Mucosa of gallbladder (tissue), 1 donor: Measurements from ENCODE around the gene NLGN1. TPM values are rescaled to one million over a fixed set of nuclear protein-coding genes. Genes with fewer than 3 reads are reported as not detected.

ENCODE experiments used
- DNase-seq: peaks from one replicate; pipeline ENCODE4 v3.0.0-alpha.2; 2020; ENCODE audit warnings: low spot score
- total RNA-seq: library from RNA; stranded (reverse); gene quantifications from one replicate; pipeline ENCODE4 v1.2.1, GENCODE V29; 2021
- donor health status: DM: no; HTN: no; CAD: no.

The NLGN1 gene
- total RNA-seq, 1 donor from 2014 or later: 8.8 TPM

DNA sequence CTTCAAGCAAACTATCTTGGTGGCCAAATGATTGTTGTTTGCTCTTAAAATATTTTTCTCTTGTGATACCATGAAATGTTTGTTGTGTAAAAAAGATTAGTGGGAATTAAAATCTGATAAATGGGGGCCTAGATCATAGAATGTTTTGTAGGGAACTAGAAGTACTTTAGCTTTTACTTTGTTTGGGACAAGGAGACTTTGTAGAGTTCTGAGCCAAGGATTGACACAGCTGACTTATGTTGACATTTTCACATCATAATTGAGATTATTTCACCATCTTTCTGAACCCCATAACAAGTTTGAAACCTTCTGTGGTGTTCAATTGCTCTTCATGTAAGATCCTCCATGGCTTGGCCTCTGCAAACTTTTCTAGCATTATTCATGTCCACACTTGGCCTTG lies 235.4 kb downstream of the NLGN1 start:
- no peak for DNase-seq

GRCh38 chr3:173635826-173636225 lies 238.3 kb downstream of the NLGN1 start:
- no peak for DNase-seq

DNA sequence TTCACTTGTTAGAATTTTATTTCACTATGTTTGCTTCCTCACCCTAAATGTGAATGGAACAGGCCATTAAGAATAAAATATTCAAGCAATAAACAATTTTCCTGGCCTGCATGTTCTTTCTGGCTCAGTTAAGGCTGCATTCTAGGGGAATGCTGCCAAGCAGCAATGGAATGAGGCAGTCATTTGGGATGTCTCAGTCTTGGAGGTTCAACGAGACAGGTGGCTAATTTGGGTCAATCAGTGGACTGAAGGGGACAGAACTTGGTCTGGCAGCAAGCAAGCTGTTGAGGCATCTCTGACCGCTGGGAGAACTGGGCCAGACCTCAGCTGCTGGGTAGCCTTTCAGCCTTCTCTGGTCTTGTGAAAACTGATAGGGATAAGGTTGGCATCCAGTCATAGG lies 241.6 kb downstream of the NLGN1 start:
- no peak for DNase-seq

DNA sequence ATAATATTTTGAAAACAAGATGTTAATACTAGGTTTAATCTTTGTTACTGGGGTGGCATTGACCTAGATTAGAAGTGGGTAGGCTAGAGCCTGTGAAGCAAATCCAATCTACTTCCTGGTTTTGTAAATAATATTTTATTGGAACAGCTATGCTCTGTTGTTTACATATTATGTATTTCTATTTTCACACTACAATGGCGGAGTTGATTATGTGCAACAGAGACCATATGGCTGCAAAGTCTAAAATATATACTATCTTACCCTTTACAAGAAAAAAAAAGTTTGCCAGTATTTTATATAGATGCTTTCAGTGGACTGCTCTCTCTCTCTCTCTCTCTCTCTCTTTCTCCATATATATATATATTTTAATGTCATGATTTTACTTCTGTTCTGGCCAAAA lies 244.2 kb downstream of the NLGN1 start:
- DNase-seq: no peak

- DNase-seq: no peak
Measured at GRCh38 chr3:173644086-173645082, 246.8 kb downstream of the NLGN1 start.

GRCh38 chr3:173650596-173650995 lies 253.1 kb downstream of the NLGN1 start:
- DNase-seq: no peak

DNA sequence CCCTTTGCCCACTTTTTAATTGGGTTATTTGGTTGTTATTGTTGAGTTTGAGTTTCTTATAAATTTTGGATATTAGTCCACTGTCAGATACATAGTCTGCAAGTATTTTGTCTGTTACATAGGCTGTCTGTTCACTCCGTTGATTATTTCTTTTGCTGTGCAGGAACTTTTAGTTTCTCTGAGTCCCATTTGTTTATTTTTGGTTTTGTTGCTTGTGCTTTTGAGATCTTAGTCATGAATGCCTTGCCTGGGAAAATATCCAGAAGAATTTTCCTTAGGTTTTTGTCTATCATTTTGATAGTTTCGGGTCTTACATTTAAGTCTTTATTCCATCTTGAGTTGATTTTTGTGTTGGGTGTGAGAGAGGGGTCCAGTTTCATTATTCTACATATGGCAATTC lies 254.5 kb downstream of the NLGN1 start:
- no peak for DNase-seq

DNA sequence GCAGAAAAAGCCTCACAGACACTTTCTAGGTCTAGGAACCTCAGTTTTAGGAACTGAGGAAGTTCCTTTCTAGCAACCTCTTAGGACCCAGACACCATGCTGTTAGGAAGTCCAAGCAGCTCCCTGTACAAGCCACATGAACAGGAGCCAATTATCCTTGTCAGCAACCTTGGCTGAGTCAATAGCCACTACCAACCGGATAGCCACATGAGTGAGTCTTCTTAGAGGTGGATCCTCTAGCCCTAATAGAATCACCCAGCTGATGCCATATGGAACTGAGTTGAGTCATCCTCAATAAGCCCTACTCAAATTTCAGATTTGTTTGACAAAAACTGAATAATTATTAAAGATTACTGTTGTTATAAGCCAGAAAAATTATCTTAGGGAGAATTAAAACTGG lies 256.2 kb downstream of the NLGN1 start:
- DNase-seq: no peak

DNA sequence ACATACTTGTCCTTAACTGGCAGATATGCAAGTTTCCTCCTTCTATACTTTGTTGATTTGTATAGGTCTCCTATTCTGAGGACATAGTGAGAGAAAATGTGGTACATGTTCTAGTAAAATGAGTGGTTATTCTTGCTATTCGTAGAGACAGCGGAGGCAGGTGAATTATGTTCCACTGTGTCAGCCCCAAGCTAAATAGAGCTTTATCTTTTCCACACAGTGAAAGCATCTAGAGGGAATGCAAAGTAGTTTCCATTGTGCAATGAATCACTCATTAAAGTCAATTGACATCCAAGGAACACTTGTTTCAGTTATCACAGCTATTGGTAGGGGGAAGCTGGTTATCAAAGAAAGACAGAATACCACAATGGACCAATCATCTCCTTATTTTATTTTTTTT lies 262.4 kb downstream of the NLGN1 start:
- DNase-seq: no peak

DNA sequence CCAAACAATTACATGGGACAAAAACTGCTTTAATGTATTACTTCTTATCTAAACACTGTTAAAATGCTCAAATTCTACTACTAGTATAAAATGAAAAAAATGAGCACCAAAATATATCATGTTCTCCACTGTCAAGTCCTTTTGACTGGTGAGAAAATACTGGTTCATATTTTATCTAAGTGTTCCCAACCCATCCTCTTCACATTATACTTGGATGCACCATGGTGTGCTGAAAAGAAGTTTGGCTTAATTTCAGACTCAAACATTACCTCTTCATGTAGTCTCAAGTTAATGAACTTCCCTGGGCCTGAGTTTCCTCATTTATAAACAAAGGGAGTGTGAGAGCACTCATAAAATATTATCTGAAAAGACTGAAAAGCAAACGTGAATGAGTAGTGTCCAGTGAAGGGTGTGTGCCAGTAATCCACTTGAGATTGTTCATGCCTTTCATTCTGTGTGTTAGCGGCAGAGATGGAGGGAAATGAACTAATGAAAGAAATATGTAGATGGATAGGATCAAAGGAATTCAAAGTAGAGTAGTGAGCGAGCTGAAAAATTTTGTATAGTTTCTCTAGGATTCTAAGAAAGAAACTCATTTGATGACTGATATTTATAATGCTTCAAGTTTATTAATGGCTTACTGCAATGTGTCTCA lies 263.2 kb downstream of the NLGN1 start:
- DNase-seq: no peak

DNA sequence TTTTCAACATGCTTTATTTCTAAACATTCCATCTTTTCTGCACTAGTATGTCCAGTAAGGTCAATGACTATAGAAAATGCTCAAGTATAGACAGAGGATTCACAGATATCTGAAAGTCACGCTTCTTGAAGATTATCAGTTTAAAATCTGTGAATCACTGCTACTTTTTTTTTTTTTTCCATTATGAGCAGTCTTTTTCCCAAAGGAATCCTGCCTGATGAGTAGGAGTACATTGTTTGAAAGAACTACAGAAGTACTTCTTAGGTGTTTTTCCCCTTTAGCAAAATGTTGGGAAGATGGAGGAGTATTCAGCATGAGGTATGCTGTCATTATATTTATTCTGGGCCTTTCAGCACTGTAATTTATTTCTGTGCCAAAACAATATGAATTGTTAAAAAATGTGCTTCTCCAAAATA lies 266.2 kb downstream of the NLGN1 start:
- DNase-seq: no peak

- no peak for DNase-seq
Measured at GRCh38 chr3:173676094-173676493, 278.6 kb downstream of the NLGN1 start.

- DNase-seq: no peak
Measured at GRCh38 chr3:173681188-173681678, 283.7 kb downstream of the NLGN1 start.

- no peak for DNase-seq
Measured at GRCh38 chr3:173685456-173685855, 287.9 kb downstream of the NLGN1 start.

GRCh38 chr3:173688216-173688842 lies 290.8 kb downstream of the NLGN1 start:
- no peak for DNase-seq

DNA sequence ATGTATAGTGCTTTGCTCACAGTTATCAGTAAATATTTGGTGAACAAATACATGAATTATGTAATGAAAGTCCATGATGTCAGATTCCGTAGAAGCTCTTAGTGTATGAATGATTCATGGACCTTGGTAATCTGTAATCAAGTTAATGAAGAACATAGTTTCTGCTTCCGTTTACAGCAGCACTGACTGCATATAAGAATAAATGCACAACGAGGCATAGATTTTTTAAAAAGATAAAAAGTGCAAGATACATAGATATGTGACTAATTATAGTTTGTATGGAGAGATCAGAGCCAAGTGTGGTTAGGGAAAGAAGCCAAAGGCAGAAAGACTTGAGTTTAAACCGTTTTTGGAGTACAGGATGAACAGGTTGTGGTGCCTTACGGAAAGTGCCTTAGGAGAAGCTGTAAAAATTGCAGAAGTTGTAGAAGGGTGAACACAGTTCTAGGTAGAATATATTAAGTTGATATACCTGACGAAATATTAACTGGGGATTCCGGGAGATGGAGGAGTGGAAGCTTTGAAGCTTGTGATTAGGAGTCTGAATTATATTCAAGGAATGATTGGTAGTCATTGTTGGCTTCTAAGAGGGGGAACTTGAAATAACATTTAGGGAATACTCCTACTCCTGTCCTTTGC lies 293.1 kb downstream of the NLGN1 start:
- DNase-seq: no peak

GRCh38 chr3:173699353-173699752 lies 301.8 kb downstream of the NLGN1 start:
- no peak for DNase-seq

DNA sequence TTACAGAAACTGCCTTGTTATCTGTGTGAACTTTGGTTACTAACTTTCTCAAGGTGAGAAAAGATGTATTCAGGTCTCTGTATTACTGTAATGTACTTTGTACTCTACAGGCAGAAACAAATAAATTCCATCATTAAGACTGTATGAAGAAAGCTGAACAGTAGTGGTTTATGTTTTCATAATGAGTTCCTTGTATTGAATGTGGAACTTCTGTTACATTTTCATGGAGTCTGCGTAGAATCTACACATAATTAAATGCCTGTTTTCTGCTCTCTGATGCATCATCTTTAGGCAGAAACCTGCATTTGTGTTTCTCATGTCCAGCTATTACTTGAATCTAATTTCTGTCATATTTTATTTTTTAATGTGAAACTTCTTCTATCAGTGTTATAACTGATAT lies 302.8 kb downstream of the NLGN1 start:
- DNase-seq: no peak

DNA sequence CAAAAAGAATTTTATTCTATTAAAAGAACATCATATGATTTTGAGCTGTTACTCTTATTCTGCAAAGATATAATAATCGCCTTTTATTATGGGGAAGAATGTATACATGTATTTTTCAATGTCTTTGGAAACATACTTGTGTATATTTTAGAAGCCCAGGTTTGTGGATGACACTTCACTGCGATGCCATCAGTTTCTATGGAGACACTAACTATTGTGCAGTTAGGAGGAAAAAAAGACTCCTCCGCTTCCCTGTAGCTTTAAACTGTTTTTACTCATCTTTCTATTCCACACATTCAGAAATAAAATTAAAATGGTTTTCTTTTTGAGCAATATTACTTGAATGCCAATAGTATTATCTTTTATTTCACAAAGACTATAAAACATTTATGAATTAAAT lies 305.0 kb downstream of the NLGN1 start:
- no peak for DNase-seq

DNA sequence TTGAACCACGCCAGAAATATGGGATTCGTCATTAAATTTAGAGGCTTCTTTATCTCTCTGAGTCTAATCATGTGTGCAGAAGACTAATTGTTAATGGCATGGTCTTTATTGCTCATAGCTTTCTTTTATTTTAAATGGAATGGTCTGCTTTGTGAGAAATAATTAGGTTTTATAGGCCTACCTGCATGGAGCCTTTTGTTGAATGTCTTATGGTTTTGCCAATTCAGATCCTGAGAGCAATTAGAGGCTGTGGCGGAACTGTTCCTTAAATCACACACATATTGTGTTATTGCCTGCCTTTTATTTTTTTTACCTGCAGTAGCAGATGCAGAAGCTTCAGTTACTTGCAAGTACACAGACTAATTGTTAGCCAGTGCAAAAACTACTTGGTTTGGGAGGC lies 306.2 kb downstream of the NLGN1 start:
- no peak for DNase-seq

DNA sequence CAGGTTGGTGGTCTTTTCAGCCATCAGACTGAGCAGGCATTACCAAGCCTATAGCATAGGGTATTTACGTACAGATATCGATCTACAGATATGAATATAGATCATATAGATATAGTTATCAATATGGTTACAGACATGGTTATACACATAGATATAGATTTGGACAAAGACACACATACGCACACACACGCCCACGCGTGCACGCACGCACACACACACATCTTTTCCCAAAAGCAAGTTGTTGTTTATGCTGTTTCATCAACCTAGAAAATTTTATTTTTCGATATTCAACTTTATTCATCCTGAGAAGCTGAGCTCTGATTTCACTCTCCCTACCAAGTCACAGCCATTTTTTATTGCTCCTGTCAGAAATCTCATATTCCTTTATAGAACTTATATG lies 309.1 kb downstream of the NLGN1 start:
- no peak for DNase-seq

GRCh38 chr3:173708191-173708590 lies 310.6 kb downstream of the NLGN1 start:
- no peak for DNase-seq
